Neural progenitor cell (in vitro differentiated cells): ENCODE results near the gene CDH23. TPM values are rescaled to one million over a fixed set of nuclear protein-coding genes. Genes with fewer than 3 reads are reported as not detected.

Experiments used
- DNase-seq: peaks from one replicate; pipeline ENCODE4 v3.0.0-alpha.2; 2016; ENCODE audit warnings: low spot score
- H2AFZ ChIP-seq: fragments of 200-600 bp; sonication (generic); replicated peaks from 2 replicates; pipeline ENCODE4 v1.6.1; 2016; ENCODE audit warnings: antibody characterized with exemption
- H3F3A ChIP-seq: fragments of 200-600 bp; sonication (generic); 2 replicates; pipeline ENCODE4 v1.6.1; 2016; ENCODE audit warnings: antibody characterized with exemption, low read depth
- H3K27ac ChIP-seq: fragments of 200-600 bp; sonication (generic); 2 replicates; pipeline ENCODE4 v1.5.1; 2016; ENCODE audit warnings: mild to moderate bottlenecking
- H3K27me3 ChIP-seq: fragments of 200-600 bp; sonication (generic); 2 replicates; pipeline ENCODE4 v1.6.1; 2016; ENCODE audit warnings: mild to moderate bottlenecking, moderate library complexity
- H3K36me3 ChIP-seq: fragments of 200-600 bp; sonication (generic); 2 replicates; pipeline ENCODE4 v1.5.1; 2016
- H3K4me1 ChIP-seq: fragments of 200-600 bp; sonication (generic); 2 replicates; pipeline ENCODE4 v1.6.1; 2016; ENCODE audit warnings: mixed run types
- H3K4me2 ChIP-seq: fragments of 200-600 bp; sonication (generic); 2 replicates; pipeline ENCODE4 v1.6.1; 2016
- H3K4me3 ChIP-seq: fragments of 200-600 bp; sonication (generic); 2 replicates; pipeline ENCODE4 v1.5.1; 2016
- H3K79me2 ChIP-seq: fragments of 200-600 bp; sonication (generic); 2 replicates; pipeline ENCODE4 v1.6.1; 2016; ENCODE audit warnings: low read depth
- H3K9ac ChIP-seq: fragments of 200-600 bp; sonication (generic); 2 replicates; pipeline ENCODE4 v1.6.1; 2016
- H3K9me3 ChIP-seq: fragments of 200-600 bp; sonication (generic); 2 replicates; pipeline ENCODE4 v1.5.1; 2016; ENCODE audit warnings: low read depth
- H4K20me1 ChIP-seq: fragments of 200-600 bp; sonication (generic); 2 replicates; pipeline ENCODE4 v1.6.1; 2016; ENCODE audit warnings: low read depth
- H3K27ac Mint-ChIP-seq: 3 replicates; pipeline ENCODE4 v1.8.0; 2021; ENCODE audit warnings: mixed read lengths
- H3K27me3 Mint-ChIP-seq: 2 replicates; pipeline ENCODE4 v1.8.0; 2022; ENCODE audit warnings: low read depth, mild to moderate bottlenecking, inconsistent platforms, moderate library complexity, mixed read lengths; ENCODE audit not compliant: insufficient read depth
- H3K36me3 Mint-ChIP-seq: 3 replicates; pipeline ENCODE4 v1.8.0; 2021; ENCODE audit warnings: mixed read lengths
- H3K4me1 Mint-ChIP-seq: 3 replicates; pipeline ENCODE4 v1.8.0; 2021; ENCODE audit warnings: mixed read lengths
- H3K4me3 Mint-ChIP-seq: 3 replicates; pipeline ENCODE4 v1.8.0; 2021; ENCODE audit warnings: mild to moderate bottlenecking, moderate library complexity, mixed read lengths
- H3K9me3 Mint-ChIP-seq: 3 replicates; pipeline ENCODE4 v1.8.0; 2020; ENCODE audit warnings: mixed read lengths
- EZH2 ChIP-seq: fragments of 200-600 bp; sonication (generic); IDR thresholded peaks from 2 replicates; pipeline ENCODE4 v1.6.1; 2017; ENCODE audit warnings: antibody characterized with exemption, mild to moderate bottlenecking, moderate library complexity
- EZH2phosphoT487 ChIP-seq: fragments of 200-600 bp; sonication (generic); IDR thresholded peaks from 2 replicates; pipeline ENCODE4 v1.6.1; 2017; ENCODE audit warnings: antibody characterized with exemption
- total RNA-seq: library from RNA; depleted of rRNA; stranded (reverse); fragments of >200 nt; gene quantifications from 2 replicates; pipeline ENCODE4 v1.2.3, GENCODE V29; 2015; ENCODE audit warnings: low replicate concordance
- TF ChIP-seq, protein P1 (sequence below): fragments of 200-600 bp; sonication (generic); IDR thresholded peaks from 2 replicates; pipeline ENCODE4 v1.5.1; 2017; ENCODE audit warnings: antibody characterized with exemption, mild to moderate bottlenecking

Gene CDH23
- total RNA-seq, 1 donor from 2014 or later, result 5.9 TPM

- Mint-ChIP-seq H3K27me3 (peaks cover 4% of the 10 kb centered on the region), H3K36me3 (no peaks in the 10 kb centered on the region), H3K4me3 (no peak overlapping the region), H3K9me3 (no peaks in the 10 kb centered on the region), H3K27ac (no peak overlapping the region), H3K4me1 (peaks cover 1% of the 10 kb centered on the region)
- no peaks in the 10 kb centered on the region for H3K4me1 ChIP-seq
- no peak overlapping the region for H3K4me2 ChIP-seq
- no peaks in the 10 kb centered on the region for H3K79me2 ChIP-seq
- no peaks in the 10 kb centered on the region for H4K20me1 ChIP-seq
- H3K27ac ChIP-seq, result no peak overlapping the region
- DNase-seq, result no peak
- H3F3A ChIP-seq, result no peaks in the 10 kb centered on the region
- TF ChIP-seq EZH2phosphoT487 (no peak), EZH2 (no peak)
- TF ChIP-seq, protein P1, sequence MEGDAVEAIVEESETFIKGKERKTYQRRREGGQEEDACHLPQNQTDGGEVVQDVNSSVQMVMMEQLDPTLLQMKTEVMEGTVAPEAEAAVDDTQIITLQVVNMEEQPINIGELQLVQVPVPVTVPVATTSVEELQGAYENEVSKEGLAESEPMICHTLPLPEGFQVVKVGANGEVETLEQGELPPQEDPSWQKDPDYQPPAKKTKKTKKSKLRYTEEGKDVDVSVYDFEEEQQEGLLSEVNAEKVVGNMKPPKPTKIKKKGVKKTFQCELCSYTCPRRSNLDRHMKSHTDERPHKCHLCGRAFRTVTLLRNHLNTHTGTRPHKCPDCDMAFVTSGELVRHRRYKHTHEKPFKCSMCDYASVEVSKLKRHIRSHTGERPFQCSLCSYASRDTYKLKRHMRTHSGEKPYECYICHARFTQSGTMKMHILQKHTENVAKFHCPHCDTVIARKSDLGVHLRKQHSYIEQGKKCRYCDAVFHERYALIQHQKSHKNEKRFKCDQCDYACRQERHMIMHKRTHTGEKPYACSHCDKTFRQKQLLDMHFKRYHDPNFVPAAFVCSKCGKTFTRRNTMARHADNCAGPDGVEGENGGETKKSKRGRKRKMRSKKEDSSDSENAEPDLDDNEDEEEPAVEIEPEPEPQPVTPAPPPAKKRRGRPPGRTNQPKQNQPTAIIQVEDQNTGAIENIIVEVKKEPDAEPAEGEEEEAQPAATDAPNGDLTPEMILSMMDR, result no peak
- H3K9me3 ChIP-seq, result no peaks in the 10 kb centered on the region
- no peaks in the 10 kb centered on the region for H3K27me3 ChIP-seq
- H3K36me3 ChIP-seq, result no peaks in the 10 kb centered on the region
- no peak overlapping the region for H3K9ac ChIP-seq
- H2AFZ ChIP-seq, result no peak overlapping the region
- H3K4me3 ChIP-seq, result no peak overlapping the region
These were observed 309.7 kb downstream of the CDH23 start for GRCh38 chr10:71706216-71707121.

DNA sequence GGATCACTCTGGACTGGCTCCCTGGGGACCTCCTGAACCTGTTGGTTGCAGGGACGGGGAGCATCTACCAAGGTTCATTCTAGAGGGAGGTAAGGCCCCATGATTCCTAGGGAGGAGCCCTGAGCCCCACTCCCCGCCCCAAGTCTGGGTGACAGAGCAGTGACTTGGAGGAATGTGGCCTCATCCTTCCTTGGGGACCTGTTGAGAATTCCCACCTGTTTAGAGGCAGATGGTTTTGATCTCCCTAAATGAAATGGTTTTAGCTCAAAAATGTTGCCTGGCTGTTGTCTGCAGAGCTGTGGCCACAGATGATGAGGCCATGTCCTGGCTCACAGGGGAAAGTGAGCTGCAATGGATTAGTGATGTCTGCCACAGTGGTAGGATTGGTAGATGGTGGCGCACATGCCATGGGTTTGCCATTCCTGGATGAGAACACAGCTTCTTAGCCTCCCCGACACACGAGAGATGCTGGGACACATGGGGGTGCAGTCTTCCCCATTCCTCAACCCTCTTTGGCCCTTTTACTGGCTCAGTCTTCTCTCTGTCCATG, 310.6 kb downstream of the CDH23 start:
- H3K36me3 Mint-ChIP-seq, result no peaks in the 10 kb centered on the region
- DNase-seq, result no peak
- no peaks in the 10 kb centered on the region for H3K9me3 Mint-ChIP-seq
- H3K4me3 Mint-ChIP-seq, result no peak overlapping the region
- no peaks in the 10 kb centered on the region for H3K79me2 ChIP-seq
- H3K27ac ChIP-seq, result no peak overlapping the region
- H3F3A ChIP-seq, result no peaks in the 10 kb centered on the region
- no peaks in the 10 kb centered on the region for H4K20me1 ChIP-seq
- H3K27ac Mint-ChIP-seq, result peak overlapping the region; percentile 82
- H3K4me1 ChIP-seq, result no peaks in the 10 kb centered on the region
- no peak overlapping the region for H3K9ac ChIP-seq
- H3K27me3 ChIP-seq, result no peaks in the 10 kb centered on the region
- H3K4me3 ChIP-seq, result no peak overlapping the region
- no peak overlapping the region for H3K4me2 ChIP-seq
- H3K9me3 ChIP-seq, result no peaks in the 10 kb centered on the region
- H3K36me3 ChIP-seq, result no peaks in the 10 kb centered on the region
- no peak overlapping the region for H2AFZ ChIP-seq
- peaks cover 4% of the 10 kb centered on the region for H3K27me3 Mint-ChIP-seq
- TF ChIP-seq EZH2 (no peak), EZH2phosphoT487 (no peak)
- TF ChIP-seq, protein P1, result no peak
- no peaks in the 10 kb centered on the region for H3K4me1 Mint-ChIP-seq

- Histone ChIP-seq H3K36me3 (no peaks in the 10 kb centered on the region), H2AFZ (peak overlapping the region; percentile 14), H3K27me3 (no peaks in the 10 kb centered on the region), H3K4me1 (peaks cover 4% of the 10 kb centered on the region), H3K4me3 (no peak overlapping the region), H3K27ac (no peak overlapping the region), H3K9me3 (no peaks in the 10 kb centered on the region), H3K4me2 (no peak overlapping the region), H4K20me1 (no peaks in the 10 kb centered on the region), H3K79me2 (no peaks in the 10 kb centered on the region), H3F3A (no peaks in the 10 kb centered on the region), H3K9ac (no peak overlapping the region)
- Mint-ChIP-seq H3K36me3 (no peaks in the 10 kb centered on the region), H3K27ac (no peak overlapping the region), H3K4me1 (peaks cover 4% of the 10 kb centered on the region), H3K9me3 (no peaks in the 10 kb centered on the region), H3K27me3 (peaks cover 2% of the 10 kb centered on the region), H3K4me3 (no peak overlapping the region)
- TF ChIP-seq, protein P1, result peak; percentile 95
- no peak for TF ChIP-seq EZH2
- DNase-seq, result peak; percentile 85
These were observed 311.6 kb downstream of the CDH23 start for GRCh38 chr10:71708301-71708703.
